KMS-11 (cell line): ENCODE results near the gene HTRA1.

Experiments used
- H2AFZ ChIP-seq: fragments of 200-600 bp; sonication (generic); 2 replicates; pipeline ENCODE4 v1.6.1; 2016; ENCODE audit warnings: antibody characterized with exemption, mixed run types, low read depth
- H3K27ac ChIP-seq: fragments of 200-600 bp; sonication (generic); 2 replicates; pipeline ENCODE4 v1.6.1; 2016; ENCODE audit warnings: mild to moderate bottlenecking, mixed run types
- H3K27me3 ChIP-seq: fragments of 200-600 bp; sonication (generic); 2 replicates; pipeline ENCODE4 v1.6.1; 2017; ENCODE audit warnings: mild to moderate bottlenecking, low read depth, mixed run types, moderate library complexity; ENCODE audit not compliant: insufficient read depth
- H3K36me3 ChIP-seq: fragments of 200-600 bp; sonication (generic); 2 replicates; pipeline ENCODE4 v1.6.1; 2017; ENCODE audit warnings: mild to moderate bottlenecking, mixed run types; ENCODE audit not compliant: insufficient read depth
- H3K4me1 ChIP-seq: fragments of 200-600 bp; sonication (generic); 2 replicates; pipeline ENCODE4 v1.6.1; 2016; ENCODE audit warnings: mild to moderate bottlenecking, low read depth, mixed run types; ENCODE audit not compliant: poor library complexity, severe bottlenecking
- H3K4me2 ChIP-seq: fragments of 200-600 bp; sonication (generic); 2 replicates; pipeline ENCODE4 v1.7.0; 2016; ENCODE audit warnings: mild to moderate bottlenecking, mixed run types
- H3K4me3 ChIP-seq: fragments of 200-600 bp; sonication (generic); IDR thresholded peaks from 2 replicates; pipeline ENCODE4 v1.6.1; 2017; ENCODE audit warnings: low read depth, low read length, mixed read lengths; ENCODE audit not compliant: insufficient read depth
- H3K79me2 ChIP-seq: fragments of 200-600 bp; sonication (generic); 2 replicates; pipeline ENCODE4 v1.6.1; 2016; ENCODE audit warnings: low read depth, mixed run types; ENCODE audit not compliant: insufficient read depth
- H3K9ac ChIP-seq: fragments of 200-600 bp; sonication (generic); 2 replicates; pipeline ENCODE4 v1.6.1; 2016; ENCODE audit warnings: mild to moderate bottlenecking, mixed run types
- H4K20me1 ChIP-seq: fragments of 200-600 bp; sonication (generic); 2 replicates; pipeline ENCODE4 v1.6.1; 2016; ENCODE audit warnings: mild to moderate bottlenecking, mixed run types; ENCODE audit not compliant: insufficient read depth
- TF ChIP-seq, protein P1 (sequence below): fragments of 200-600 bp; sonication (generic); conservative IDR thresholded peaks from 2 replicates; pipeline ENCODE4 v1.6.1; 2017; ENCODE audit warnings: low read depth, mild to moderate bottlenecking, antibody characterized with exemption, low read length, moderate library complexity, mixed read lengths

Gene HTRA1

GRCh38 chr10:122484276-122485060, 23.1 kb downstream of the HTRA1 start:
- Histone ChIP-seq H3K27me3 (no peaks in the 10 kb centered on the region), H3K79me2 (no peaks in the 10 kb centered on the region), H3K36me3 (no peaks in the 10 kb centered on the region), H3K9ac (no peak overlapping the region), H4K20me1 (no peaks in the 10 kb centered on the region), H3K4me2 (no peak overlapping the region), H3K4me3 (no peak overlapping the region), H3K4me1 (no peaks in the 10 kb centered on the region), H2AFZ (no peak overlapping the region), H3K27ac (no peak overlapping the region)
- TF ChIP-seq, protein P1, sequence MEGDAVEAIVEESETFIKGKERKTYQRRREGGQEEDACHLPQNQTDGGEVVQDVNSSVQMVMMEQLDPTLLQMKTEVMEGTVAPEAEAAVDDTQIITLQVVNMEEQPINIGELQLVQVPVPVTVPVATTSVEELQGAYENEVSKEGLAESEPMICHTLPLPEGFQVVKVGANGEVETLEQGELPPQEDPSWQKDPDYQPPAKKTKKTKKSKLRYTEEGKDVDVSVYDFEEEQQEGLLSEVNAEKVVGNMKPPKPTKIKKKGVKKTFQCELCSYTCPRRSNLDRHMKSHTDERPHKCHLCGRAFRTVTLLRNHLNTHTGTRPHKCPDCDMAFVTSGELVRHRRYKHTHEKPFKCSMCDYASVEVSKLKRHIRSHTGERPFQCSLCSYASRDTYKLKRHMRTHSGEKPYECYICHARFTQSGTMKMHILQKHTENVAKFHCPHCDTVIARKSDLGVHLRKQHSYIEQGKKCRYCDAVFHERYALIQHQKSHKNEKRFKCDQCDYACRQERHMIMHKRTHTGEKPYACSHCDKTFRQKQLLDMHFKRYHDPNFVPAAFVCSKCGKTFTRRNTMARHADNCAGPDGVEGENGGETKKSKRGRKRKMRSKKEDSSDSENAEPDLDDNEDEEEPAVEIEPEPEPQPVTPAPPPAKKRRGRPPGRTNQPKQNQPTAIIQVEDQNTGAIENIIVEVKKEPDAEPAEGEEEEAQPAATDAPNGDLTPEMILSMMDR = no peak

GRCh38 chr10:122485670-122486069, 24.3 kb downstream of the HTRA1 start:
- H3K79me2 ChIP-seq = no peaks in the 10 kb centered on the region
- H4K20me1 ChIP-seq = no peaks in the 10 kb centered on the region
- no peaks in the 10 kb centered on the region for H3K36me3 ChIP-seq
- no peak overlapping the region for H3K4me3 ChIP-seq
- H3K4me2 ChIP-seq = no peak overlapping the region
- H3K27me3 ChIP-seq = no peaks in the 10 kb centered on the region
- TF ChIP-seq, protein P1 = no peak
- no peak overlapping the region for H2AFZ ChIP-seq
- no peak overlapping the region for H3K9ac ChIP-seq
- no peaks in the 10 kb centered on the region for H3K4me1 ChIP-seq
- no peak overlapping the region for H3K27ac ChIP-seq

DNA sequence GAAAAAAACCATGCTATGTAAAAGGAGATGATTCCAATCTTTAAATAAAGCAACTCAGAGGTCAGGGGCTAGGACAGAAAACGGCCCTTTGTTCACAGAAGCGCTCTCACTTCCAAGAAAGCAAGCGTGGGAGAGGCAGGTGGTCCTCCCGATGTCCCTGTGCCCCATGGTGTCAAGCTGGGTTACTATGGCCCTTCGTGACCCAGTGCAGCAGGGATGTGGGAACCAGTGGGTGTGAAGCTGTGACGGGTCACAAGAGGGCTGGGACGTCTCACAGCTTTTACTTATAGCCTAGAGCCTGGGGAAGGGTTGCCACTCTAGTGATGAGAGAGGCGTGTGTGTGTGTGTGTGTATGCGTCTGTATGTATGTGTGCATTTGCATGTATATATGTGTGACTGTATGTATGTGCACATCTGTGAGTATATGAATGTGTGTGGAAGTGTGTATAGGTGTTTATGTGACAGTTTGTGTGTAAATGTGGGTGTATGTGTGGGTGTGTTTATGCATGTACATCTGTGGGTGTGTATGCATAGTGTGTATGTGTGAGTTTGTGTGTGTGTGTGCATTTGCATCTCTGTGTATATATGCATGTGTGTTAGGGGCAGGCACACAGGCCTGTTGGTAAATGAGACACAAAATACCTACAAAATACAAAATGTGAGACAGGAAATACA, 25.2 kb downstream of the HTRA1 start:
- H3K27me3 ChIP-seq = no peaks in the 10 kb centered on the region
- H3K36me3 ChIP-seq = no peaks in the 10 kb centered on the region
- H3K27ac ChIP-seq = no peak overlapping the region
- H3K4me1 ChIP-seq = no peaks in the 10 kb centered on the region
- no peaks in the 10 kb centered on the region for H4K20me1 ChIP-seq
- no peak overlapping the region for H3K9ac ChIP-seq
- H3K79me2 ChIP-seq = no peaks in the 10 kb centered on the region
- no peak overlapping the region for H3K4me2 ChIP-seq
- H3K4me3 ChIP-seq = no peak overlapping the region
- TF ChIP-seq, protein P1 = no peak
- H2AFZ ChIP-seq = no peak overlapping the region

DNA sequence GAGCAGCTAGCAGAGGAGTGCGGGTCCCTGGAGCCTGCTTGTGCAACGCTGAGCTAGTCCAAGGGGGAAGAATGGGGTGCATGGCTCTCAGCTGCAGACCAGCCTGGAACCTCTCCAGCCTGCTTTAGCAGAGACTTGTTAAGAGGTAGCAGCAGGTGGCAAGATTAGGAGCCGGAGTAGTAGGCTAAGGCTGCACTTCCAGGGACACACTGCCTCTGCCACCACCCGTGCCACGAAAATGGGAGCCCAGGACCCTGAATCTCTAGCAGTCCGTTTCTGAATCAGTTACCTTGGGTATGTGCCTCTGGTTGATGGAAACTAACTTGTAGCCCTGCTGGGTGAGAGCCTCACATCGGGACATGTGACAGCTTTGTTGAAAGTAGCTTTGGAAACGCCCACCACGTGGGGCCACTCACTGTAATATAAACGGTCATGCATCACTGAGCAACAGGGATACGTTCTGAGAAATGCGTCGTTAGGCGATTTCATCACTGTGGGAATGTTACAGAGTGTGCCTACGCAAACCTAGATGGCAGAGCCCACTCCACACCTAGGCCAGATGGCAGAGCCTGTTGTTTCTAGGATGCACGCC, 25.9 kb downstream of the HTRA1 start:
- no peak overlapping the region for H2AFZ ChIP-seq
- no peaks in the 10 kb centered on the region for H3K4me1 ChIP-seq
- no peak overlapping the region for H3K4me3 ChIP-seq
- H3K4me2 ChIP-seq = no peak overlapping the region
- no peaks in the 10 kb centered on the region for H3K27me3 ChIP-seq
- no peaks in the 10 kb centered on the region for H4K20me1 ChIP-seq
- no peak overlapping the region for H3K27ac ChIP-seq
- no peaks in the 10 kb centered on the region for H3K36me3 ChIP-seq
- H3K79me2 ChIP-seq = no peaks in the 10 kb centered on the region
- TF ChIP-seq, protein P1 = no peak
- H3K9ac ChIP-seq = no peak overlapping the region
